GM21515 (cell line): ENCODE measurements around the gene H2BK1.

Experiments
- ATAC-seq: cut with Tn5 transposase; IDR thresholded peaks from one replicate; pipeline ENCODE4 v1.9.1; 2021; ENCODE audit not compliant: unreplicated experiment

H2BK1 gene

DNA sequence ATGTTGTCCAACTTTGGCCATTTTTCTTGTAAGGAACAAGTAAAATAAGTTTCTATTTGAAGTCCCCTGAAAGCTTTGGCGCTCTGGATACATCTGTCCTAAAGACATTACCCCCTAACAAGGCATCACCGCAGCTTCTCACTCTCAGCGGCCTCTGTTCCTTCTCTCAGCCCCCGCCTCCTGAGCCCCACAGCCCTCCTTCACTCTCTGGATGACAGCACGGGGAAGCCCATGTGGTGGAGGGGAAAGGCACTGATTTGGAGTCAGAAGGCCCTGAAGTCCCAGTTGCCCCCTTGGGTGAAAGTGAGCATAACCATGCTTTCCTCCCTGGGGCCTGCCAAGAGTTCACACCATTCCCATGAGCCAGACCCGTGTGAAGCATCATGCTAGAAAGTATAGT, 4.6 kb downstream of the H2BK1 start:
- ATAC-seq, result no peak

DNA sequence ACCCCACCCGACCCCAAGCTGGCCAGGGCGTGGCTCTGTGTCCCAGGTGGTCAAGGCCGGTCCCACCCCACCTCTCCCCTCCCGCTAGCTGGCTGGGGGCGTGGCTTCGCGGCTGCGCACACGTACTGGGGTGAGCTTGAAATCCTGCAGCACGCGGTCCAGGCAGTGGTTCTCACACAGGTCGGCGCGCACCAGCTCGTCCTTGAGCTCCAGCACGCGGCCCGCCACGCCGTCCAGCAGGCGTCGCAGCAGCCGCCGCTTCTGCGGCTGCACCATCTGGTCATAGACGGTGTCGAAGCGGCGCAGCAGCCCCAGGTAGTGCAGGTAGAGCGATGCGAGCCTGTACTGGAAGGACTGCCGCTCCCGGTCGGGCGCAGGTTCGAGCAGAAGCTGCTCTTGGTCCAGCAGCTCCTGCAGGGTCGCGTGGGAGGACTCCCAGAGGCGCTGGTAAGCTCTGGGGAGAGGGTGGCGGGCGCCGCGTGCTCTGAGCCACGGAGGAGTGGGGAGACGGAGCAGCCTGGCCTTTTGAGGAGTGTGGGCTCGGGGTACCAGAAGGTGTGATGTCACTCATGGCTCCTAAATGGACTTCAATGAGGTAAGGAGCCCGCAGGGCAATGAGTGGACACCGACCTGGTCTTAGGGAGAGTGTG, 5.8 kb downstream of the H2BK1 start:
- ATAC-seq, result no peak

DNA sequence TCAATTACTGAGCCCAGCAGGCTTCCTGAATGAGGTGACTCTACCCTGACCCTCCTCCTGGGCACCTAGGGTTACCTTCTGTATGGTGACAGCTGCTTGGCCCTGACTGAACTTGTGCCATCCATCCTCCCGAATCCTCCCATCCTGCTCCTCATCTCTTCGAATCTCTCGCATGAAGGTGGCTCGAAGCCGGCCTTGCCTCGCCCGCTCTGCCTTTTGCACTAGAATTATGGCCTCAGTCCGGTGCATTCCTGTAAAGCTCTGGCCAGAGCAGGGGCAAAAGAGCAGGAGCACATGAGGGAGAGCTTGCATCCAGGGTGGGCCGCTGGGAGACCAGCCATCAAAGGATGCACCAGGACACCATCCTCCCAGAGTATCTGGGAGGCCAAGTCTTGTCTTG, 7.5 kb downstream of the H2BK1 start:
- ATAC-seq, result no peak

DNA sequence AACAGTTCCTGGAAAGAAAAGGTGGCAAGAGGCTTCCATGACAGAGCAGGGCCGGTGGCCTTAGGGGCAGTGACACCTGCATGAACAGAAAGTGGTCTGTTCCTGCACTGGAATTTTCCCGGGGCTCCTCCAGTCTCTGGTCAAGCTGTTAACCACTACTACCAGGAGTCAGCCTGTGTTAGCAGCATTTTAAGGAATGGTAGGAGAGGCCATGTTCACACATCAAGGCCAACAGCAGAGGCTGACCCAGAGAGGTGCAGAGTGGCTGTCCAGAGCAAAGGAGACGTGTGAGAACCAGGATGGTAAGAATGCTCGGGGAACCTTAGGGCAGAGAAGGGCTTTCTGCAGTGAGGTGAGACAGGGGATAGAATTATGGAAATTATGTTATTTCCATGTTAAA, 8.5 kb downstream of the H2BK1 start:
- ATAC-seq, result no peak

DNA sequence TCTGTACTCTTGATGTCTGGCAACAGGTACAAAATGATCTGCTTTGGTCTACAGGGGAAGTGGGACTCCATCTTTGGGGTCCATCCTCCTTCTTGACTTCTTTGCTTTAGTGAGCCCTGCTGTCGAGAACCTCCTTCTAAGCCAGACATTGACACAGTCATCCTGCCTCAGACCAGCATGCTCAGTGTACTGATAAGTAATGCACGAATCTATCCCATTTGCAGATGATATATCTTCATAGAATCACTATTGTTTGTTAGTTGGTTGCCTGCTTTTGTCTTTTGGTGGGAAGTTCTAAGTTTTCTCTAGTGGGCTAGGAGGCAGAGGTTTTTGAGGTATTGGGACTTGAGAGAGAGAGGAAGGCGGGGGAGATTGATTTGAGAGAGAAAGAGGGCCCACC, 8.9 kb downstream of the H2BK1 start:
- ATAC-seq, result no peak

DNA sequence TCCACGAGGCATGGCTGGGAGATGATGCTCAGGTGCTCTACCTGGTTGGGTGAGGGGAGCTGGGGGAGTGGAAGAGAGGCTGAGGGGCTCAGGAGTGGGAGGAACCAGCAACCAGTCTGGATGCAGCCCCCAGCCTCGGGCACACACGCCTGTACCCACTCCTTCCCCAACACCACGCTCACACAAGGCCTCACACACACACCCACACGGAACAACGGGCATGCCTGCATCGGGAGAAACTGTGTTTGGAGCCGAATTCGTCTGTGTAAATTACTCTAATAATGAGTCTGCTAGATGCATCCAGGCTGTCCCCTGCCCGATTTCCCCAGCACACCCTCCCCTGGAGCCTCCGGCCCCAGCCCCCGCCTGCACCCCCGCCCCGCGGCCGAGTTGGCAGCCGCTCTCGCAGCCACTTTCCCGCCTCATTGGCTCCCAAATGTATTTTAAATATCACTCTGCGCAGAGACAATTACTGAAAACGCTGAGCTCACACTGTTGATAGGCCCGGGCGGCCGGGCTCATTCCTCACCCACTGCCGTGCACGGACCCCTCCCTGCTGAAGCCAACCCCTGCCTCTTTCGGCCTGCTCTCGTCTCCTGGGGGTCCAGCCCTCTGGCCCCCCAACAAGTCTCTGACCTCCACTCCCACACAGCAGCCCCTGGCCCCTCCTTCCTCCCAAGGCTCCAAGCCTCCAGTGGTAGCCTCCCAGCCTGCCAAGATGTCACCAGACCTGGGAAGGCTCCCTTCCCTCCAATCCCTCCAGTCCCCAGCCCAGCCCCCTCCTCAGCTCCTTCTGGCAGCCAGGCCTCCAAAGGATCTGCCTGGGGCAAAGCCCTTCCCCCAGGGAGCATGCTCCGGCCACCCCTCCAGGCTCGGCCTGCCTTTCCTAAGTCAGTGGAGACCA, 11.1 kb downstream of the H2BK1 start:
- ATAC-seq, result no peak

DNA sequence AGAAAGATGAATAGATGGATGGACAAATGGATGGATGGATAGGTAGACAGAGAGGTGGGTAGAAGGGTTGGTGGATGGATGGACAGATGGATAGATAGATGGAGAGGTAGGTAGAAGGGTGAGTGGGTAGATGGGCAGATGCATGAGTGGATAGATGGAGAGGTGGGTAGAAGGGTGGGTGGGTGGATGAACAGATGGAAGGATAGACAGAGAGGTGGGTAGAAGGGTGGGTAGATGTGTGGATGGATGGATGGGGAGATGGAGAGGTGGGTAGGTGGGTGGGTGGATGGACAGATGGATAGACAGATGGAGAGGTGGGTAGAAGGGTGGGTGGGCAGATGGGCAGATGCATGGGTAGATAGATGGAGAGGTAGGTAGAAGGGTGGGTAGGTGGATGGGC, 12.4 kb downstream of the H2BK1 start:
- ATAC-seq, result no peak

DNA sequence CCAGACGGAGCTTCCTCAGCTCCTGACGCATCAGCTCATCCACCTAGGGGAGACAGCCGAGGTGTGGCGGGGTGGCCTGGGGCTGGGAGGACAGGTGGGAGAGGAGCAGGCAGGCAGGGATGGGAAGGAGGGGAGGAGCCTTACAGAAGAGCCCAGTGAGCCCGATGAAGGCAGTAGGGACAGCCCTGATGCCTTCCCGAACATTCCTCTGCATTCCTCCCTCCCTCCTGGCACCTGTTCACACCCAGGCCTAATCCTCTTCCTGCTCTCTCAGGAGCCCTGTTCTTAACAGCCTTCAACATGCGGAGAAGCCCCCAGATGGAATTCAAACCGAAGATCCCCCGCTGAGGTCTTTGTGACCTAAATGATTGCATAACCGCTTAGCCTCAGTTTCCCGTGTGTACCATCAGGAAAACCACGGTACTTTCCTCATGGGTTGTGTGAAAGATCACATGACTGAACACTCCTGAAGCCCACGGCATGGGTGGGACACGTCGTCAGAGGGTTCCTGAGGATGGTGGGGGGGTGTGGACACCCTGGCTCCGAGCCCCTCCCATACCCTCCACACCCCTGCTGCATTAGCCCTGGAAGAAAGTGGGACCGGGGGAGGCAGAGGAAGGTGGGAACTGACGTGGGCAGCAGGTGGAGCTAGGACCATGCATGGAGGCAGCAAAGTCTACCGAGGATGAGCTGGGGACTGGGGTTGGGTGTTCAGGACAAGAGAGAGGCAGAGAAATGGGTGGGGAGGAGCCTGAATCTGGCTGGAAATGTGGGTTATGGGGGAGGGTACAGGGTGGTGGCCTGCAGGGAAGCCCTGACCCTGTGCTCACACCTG, 14.5 kb downstream of the H2BK1 start:
- ATAC-seq, result no peak

DNA sequence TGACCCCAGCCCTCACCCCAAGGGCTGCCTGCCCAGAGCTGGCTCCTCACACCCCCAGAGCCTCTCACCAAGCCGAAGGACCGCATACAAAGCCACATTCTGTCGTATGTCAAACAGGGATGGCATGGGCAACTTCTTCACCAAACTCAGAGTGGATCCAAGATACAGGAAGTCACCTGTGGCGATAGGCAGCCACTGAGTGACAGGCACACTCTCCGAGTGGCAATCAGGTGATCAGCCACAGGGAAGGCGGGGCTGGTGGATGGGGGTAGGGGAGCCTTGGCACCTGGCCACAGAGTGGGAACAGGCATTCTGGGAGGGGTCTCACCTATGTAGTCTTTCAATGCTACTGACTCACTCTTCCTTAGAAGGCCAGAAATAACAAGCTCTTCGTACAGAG, 16.1 kb downstream of the H2BK1 start:
- no peak for ATAC-seq

DNA sequence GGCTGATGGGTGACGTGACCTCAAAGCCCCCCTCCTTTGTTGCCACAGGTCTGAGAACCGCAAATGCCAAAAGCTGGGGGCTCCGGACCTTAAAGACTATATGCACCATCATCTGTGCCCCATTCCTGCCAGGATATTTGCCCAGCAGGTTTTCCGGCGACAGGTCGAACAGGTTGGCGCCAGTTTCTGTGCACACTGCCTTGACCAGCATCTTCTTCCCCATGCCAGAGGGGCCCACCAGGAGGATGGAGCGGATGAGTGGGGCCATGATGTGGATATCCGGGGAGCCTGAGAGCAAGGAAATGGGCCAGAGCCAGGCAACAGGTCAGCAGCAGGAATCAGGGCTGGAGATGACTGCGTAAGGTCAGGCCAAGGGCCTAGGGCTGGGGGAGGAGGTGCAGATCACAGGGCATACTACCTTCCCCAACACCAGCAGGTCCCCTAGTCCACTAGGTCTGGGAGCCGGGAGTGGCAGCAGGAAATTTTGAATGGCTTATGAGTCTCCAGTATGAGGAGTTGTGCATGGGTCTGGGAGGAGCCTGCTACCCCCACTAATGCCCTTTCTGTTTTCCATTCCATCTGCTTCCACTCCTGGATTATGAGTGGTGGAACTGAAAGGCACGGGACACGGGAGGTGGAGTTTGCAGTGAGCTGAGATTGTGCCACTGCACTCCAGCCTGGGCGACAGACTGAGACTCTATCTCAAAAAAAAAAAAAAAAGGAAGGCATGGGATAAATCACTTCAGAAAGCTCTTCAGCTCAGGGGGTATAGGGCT, 16.9 kb downstream of the H2BK1 start:
- no peak for ATAC-seq

DNA sequence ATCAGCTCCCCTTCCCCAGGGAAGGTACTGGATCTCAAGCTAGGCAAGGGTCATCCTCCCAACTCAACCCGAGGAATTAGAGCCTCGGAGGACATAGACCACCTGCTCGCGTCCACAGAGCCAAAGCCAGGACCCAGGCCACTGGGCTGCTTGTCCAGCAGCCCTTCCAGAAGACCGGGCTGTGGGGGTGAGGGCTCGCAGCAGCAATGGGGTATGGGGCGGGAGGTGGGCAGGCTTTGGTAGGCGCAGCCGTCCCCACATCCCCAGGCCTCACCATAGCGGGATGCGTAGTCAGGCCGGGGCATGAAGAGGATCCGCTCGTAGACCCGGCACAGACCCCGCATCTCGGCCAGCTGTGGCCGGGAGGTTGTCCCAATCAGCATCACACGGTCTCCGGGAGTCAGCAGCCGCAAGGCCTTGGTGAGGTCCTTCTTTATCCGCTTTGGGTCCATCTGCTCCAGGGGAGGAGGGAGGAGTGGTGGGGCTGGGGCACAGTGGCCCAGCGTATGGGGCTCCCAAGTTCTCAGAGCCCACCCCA, 18.2 kb downstream of the H2BK1 start:
- no peak for ATAC-seq

DNA sequence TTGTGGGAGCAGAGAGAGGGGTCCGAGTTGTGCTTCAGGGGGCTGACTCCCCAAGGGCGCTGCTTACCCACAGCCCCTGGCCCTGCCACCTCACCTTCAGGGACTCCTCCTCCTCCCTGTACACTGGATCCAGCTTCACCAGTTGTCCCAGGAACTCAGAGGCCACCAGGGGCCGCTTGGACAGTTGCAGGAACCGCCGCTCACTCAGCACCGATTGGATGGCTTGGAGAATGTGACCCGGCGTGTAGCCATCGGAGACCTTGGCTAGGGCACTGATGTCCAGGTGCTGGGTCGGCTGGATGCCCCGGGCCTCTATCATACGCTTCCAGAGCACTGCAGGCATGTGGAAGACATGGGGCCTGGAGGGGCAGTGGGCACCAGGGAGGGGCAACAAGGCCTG, 18.7 kb downstream of the H2BK1 start:
- no peak for ATAC-seq

DNA sequence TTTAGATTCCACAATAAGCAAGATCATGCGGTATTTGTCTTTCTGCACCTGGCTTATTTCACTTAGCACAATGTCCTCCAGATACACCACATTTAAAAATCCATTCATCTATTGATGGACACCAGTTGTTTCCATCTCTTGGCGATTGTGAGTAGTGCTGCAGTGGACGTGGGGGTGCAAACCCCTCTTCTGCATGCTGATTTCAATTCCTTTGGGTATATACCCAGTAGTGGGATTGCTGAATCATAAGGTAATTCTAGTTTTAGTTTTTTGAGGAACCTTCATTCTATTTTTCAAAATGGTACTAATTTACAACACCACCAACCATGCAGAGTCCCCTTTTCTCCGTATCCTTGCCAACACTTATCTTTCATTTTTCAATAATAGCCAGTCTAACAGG, 21.2 kb downstream of the H2BK1 start:
- ATAC-seq, result no peak

DNA sequence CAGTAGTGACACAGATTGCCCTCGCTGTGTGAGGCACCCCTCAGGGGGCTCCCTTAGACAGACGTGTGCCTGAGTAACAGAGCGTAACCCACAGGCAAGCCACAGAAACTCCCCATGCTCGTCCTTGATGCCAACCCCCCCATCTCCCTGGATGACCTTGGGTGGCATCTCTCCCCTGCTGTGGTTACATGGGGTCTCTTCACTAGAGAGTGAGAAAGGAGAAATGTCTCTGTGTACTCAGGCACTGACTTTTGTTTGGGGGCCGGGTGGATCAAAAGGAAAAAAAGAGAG, 22.1 kb downstream of the H2BK1 start:
- ATAC-seq, result no peak

DNA sequence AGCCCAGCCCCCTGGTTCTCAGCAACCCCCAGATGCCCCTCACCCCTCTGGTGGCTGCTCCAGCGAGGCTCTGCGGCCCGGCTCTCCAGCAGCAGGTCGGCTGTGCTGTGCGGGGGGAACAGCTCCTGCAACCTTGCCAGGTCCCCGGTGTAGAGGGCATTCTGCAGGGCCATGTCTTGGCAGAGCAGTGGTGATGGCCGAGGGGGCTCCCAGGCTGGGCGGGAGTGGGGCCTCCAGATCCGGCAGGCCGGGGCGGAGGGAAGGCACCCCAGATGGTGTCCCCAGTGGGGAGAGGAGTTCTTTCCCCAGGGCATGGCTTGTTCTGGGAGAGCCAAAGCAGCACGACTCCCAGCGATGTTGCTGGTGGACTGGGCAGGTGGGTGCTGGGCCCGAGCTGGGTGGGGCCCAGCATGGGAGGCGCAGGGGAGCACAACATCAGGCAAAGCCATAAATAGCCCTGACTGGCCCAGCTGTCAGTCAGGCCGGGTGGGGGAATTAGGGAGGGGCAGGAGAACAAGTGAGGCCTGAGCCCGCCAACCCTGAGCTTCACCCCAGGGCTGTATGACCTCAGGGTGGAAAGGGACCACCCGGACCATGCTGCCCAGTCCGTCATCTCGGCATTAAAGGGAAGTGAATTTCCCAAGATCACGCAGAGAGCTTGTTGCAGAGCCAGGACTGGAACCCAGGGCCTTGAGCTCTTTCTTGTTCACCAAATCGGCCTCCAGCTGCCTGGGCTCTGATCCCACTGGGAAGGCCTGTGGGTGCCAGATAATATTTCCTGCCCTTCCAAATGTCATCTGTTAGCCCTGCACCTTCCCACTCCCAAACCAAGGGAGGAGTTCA, 22.7 kb downstream of the H2BK1 start:
- no peak for ATAC-seq

DNA sequence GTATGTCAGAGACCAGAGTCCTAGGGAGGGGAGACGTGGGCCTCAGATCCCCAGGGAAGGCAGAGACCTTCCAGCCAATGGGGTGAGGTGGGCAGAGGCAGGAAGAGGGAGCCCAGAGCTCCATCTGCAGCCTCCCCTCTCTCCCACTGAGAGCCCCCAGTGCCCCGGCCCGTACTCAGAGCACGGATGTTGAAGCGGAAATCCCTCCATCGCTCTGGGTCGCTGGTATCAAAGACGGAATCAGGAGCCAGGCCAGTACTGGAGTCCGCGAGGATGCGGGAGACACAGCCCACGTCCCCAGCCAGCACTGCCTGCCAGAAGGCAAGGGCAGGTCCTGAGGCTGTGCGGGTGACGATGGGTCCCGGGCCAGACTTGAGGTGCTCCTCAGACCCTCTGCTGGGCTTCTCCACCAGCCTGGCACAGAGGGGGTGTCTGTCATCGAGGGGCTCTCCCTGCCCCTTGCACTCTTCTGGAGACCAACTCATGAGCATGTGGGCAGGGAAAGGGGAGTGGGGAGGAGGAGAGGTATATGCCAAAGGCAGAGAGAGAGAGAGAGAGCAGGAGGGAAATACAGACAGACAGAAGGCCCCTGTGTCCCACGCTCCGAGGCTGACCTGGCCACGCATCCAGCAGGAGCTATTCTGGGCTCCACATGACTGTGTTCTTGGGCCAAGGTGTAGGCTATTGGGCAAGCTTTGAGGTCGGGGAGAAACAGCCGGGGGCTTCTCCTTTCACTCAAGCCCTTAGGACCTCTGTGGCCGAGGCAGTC, 23.5 kb downstream of the H2BK1 start, which contains the start of gene ASB10:
Gene ASB10 (minus strand): TSS at position 611 of the 769 bp plus-strand sequence. CDS start 120 bp downstream, at position 491.
- ATAC-seq, result no peak

DNA sequence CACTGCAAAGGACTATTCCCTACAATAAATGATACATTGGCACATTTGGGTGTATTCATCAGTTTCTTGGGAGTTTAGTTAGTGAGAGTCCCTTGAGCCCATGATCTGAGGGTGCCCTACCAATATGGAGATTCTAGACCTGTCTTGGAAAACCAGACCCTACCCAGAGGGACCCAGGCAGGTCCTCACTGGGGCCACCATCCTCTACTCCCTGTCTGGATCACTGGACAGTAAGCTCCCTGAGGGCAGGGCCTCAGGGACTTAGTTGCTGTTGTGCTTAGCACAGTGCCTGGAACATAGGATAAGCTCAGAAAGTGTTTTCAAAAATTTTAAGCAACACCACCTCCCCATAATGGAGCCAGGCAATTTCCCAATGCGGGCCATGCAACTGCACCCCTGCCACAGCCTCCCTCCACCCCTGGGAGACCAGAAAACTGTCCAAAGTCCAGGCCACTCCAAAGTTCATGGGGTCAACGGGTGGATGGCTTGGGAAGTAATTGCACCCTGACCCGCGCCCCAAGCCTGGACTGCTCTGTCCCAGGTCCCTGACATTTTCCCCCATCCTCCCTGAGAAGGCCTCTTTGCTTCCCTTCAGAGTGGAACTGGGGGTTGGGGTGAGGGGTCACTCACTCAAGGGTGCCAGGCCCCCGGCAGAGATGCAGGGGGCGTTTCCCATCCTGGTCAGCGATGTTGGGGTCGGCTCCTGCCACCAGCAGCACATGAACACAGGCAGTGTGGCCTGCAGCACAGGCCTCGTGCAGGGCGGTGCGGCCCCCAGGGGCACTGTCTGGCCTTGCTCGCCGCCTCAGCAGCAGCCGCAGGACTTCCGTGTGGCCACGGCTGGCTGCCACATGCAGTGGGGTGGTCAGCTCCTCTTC, 24.3 kb downstream of the H2BK1 start:
- no peak for ATAC-seq

DNA sequence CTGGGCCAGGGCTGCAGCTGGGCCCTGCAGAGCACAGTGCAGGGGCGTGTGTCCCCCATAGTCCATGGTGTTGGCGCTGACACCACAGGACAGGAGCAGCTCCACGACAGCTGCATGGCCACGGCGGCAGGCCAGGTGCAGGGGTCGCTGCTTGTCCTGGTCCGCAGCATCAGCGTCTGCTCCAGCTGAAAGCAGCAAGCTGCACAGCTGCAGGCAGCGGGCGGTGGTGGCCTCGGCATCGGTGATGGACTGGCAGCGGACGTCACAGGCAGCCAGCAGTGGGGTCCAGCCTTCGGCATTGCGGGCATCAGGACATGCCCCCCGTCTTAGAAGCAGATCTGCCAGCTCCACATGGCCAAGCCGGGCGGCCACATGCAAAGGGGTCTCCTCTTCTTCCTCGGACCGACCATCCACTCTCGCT, 29.3 kb downstream of the H2BK1 start:
- ATAC-seq, result no peak
